ENCODE data around the gene ZNF747.
"Not testable (repeated sequence)": the region's sequence is repeated elsewhere in the genome, so short reads cannot be mapped to it uniquely, and the experiment has no call there.

The ZNF747 gene

DNA sequence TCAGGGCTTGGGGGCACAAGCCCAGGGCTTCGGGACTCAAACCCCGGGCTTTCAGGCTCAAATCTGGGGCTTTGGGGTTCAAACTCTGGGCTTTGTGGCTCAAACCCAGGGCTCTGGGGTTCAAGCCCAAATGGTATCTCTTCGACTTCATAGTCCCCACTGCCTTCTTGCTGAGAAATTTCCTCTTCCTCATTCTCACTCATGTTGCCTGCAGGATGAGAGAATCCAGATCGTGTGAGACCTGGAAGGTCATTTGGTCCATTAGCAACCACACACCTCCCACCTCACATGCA is 8.9 kb downstream of the ZNF747 start:
- peaks cover 0 to 11% (median 9%) of the 10 kb centered on the region in 5 donors for H3K36me3 ChIP-seq (ENCODE audit: control insufficient read depth in 5 of 5, insufficient read depth in 5 of 5, low read length in 5 of 5)
- H3K27ac ChIP-seq (ENCODE audit: low read depth, low read length), result peak overlapping the region; percentile 69
- H3K27me3 ChIP-seq (ENCODE audit: control insufficient read depth in 5 of 5, insufficient read depth in 4 of 5, low read length in 5 of 5), result no peaks in the 10 kb centered on the region
- no peaks in the 10 kb centered on the region for H3K9me3 ChIP-seq (ENCODE audit: control insufficient read depth in 5 of 5, low read length in 5 of 5)
- H3K4me1 ChIP-seq (ENCODE audit: control insufficient read depth in 5 of 5, insufficient read depth in 5 of 5, low read length in 5 of 5), result peaks cover 7 to 40% (median 31%) of the 10 kb centered on the region in 5 donors
- peak overlapping the region; percentile 44 to 75 (median 71) for H3K9ac ChIP-seq (ENCODE audit: low read length in 5 of 5)
- H3K4me3 ChIP-seq (ENCODE audit: low read depth in 1 of 5, low read length in 5 of 5), result peak overlapping the region; percentile 50 to 89 (median 66)

DNA sequence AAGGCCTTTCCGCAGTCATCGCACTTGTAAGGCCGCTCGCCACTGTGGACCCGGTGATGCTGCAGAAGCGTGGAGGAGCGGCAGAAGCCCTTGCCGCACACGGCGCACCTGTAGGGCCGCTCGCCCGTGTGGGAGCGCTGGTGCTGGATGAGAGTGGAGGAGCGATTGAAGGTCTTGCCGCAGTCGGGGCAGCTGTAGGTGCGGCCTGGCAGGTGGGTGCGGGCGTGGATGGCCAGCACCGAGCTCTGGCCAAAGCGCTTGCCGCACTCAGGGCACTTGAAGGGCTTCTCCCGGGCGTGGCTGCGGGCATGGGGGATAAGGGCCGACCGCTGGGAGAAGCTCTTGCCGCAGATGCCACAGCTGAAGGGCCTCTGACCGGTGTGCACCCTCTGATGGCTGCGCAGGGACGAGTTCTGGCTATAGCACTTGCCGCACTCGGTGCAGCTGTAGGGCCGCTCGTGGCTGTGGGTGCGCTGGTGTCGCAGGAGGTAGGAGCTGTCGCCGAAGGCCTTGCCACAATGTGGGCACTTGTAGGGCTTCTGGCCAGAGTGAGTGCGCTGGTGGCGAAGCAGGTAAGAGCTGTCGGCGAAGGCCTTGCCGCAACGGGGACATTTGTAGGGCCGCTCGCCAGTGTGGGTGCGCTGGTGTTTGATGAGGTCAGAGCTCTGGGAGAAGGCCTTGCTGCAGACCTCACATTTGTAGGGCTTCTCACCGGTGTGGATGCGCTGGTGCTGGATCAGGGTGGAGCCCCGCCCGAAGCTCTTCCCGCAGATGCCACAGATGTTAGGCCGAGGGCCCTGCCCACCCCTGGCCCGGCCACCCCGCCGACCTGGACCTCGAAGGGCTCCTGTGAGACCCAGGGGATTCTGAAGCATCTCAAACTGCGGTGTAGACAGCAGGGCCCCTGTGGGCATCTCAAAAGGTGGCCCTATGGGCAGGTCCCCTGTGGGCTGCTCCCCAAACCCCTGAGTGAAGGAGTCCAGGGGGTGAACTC is 9.8 kb downstream of the ZNF747 start:
- H3K9ac ChIP-seq (ENCODE audit: low read length in 5 of 5), result no peak overlapping the region
- peak overlapping the region in 1 of 5 donors; percentile 30 for H3K4me3 ChIP-seq (ENCODE audit: low read depth in 1 of 5, low read length in 5 of 5)
- no peaks in the 10 kb centered on the region for H3K27me3 ChIP-seq (ENCODE audit: control insufficient read depth in 5 of 5, insufficient read depth in 4 of 5, low read length in 5 of 5)
- H3K4me1 ChIP-seq (ENCODE audit: control insufficient read depth in 5 of 5, insufficient read depth in 5 of 5, low read length in 5 of 5), result peaks cover 7 to 40% (median 31%) of the 10 kb centered on the region in 5 donors
- no peak overlapping the region for H3K27ac ChIP-seq (ENCODE audit: low read depth, low read length)
- H3K9me3 ChIP-seq (ENCODE audit: control insufficient read depth in 5 of 5, low read length in 5 of 5), result no peaks in the 10 kb centered on the region
- H3K36me3 ChIP-seq (ENCODE audit: control insufficient read depth in 5 of 5, insufficient read depth in 5 of 5, low read length in 5 of 5), result peaks cover 0 to 8% (median 6%) of the 10 kb centered on the region in 5 donors

DNA sequence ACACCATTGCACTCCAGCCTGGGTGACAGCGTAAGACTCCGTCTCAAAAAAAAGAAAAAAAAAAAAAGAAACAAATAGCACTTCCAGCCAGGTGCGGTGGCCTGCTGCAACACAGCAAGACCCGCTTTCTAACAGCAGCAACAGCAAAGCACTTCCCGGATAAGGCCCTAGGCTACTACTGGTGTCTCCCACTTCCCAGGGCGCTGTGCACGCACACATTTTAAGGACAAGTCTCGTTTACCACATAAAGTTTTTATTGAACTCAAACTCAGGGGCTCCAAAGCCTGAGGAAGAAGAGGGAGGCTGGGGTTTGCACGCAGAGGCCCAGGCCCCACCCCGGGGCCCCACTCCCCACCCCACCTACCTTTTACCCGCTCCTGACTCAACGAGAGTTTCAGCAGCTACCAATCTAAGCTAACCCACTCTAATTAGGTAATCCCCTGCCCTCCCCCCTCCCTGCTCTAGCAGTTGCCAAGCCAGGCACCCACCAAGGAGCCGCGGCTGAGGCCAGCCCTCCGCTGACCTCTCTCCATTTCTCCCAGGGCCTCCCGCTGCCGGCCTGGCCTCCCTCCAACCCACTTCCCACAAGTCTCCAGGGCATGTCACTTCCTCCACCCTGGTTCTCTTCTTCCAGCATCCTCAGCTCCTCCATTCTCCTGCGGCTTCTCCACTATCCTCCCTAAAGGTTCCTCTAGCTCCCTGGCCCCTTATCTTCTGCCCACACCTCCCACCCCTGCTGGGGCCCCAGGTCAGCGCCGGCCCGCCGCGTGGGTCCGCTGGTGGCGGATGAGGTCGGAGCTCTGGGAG is 10.7 kb downstream of the ZNF747 start:
- peaks cover 0 to 8% (median 6%) of the 10 kb centered on the region in 5 donors for H3K36me3 ChIP-seq (ENCODE audit: control insufficient read depth in 5 of 5, insufficient read depth in 5 of 5, low read length in 5 of 5)
- H3K27ac ChIP-seq (ENCODE audit: low read depth, low read length), result no peak overlapping the region
- H3K4me3 ChIP-seq (ENCODE audit: low read depth in 1 of 5, low read length in 5 of 5), result peak overlapping the region in 1 of 5 donors; percentile 30
- peaks cover 0 to 3% (median 0%) of the 10 kb centered on the region in 5 donors for H3K27me3 ChIP-seq (ENCODE audit: control insufficient read depth in 5 of 5, insufficient read depth in 4 of 5, low read length in 5 of 5)
- peaks cover 5 to 34% (median 26%) of the 10 kb centered on the region in 5 donors for H3K4me1 ChIP-seq (ENCODE audit: control insufficient read depth in 5 of 5, insufficient read depth in 5 of 5, low read length in 5 of 5)
- H3K9me3 ChIP-seq (ENCODE audit: control insufficient read depth in 5 of 5, low read length in 5 of 5), result no peaks in the 10 kb centered on the region
- no peak overlapping the region for H3K9ac ChIP-seq (ENCODE audit: low read length in 5 of 5)

DNA sequence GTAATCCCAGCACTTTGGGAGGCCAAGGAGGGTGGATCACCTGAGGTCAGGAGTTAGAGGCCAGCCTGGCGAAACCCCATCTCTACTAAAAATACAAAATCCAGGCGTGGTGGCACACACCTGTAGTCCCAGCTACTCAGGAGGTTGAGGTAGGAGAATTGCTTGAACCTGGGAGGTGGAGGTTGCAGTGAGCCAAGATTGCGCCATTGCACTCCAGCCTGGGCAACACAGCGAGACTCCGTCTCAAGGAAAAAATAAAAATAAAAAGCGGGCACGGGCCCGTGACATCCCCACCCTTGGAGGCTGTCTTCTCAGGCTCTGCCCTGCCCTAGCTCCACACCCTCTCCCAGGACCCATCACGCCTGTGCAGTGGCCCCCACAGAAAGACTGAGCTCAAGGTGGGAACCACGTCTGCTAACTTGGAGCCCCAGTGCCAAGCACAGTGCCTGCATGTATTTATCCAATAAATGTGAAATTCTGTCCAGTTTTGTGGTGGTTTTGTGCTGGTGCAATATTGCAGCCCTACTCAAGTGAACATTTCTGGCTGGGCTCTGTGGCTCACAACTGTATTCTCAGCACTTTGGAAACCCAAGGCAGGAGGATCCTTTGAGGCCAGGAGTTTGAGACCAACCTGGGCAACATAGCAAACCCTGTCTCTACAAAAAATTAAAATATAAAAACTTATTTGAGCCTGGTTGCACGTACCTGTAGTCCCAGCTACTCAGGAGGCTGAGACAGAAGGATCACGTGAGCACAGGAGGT is 11.8 kb downstream of the ZNF747 start:
- not testable (repeated sequence) for H3K4me3 ChIP-seq (ENCODE audit: low read depth in 1 of 5, low read length in 5 of 5); H3K27ac ChIP-seq (ENCODE audit: low read depth, low read length); H3K9ac ChIP-seq (ENCODE audit: low read length in 5 of 5); H3K9me3 ChIP-seq (ENCODE audit: control insufficient read depth in 5 of 5, low read length in 5 of 5); H3K36me3 ChIP-seq (ENCODE audit: control insufficient read depth in 5 of 5, insufficient read depth in 5 of 5, low read length in 5 of 5); H3K27me3 ChIP-seq (ENCODE audit: control insufficient read depth in 5 of 5, insufficient read depth in 4 of 5, low read length in 5 of 5)
- peaks cover 5 to 25% (median 21%) of the 10 kb centered on the region in 5 donors for H3K4me1 ChIP-seq (ENCODE audit: control insufficient read depth in 5 of 5, insufficient read depth in 5 of 5, low read length in 5 of 5)

DNA sequence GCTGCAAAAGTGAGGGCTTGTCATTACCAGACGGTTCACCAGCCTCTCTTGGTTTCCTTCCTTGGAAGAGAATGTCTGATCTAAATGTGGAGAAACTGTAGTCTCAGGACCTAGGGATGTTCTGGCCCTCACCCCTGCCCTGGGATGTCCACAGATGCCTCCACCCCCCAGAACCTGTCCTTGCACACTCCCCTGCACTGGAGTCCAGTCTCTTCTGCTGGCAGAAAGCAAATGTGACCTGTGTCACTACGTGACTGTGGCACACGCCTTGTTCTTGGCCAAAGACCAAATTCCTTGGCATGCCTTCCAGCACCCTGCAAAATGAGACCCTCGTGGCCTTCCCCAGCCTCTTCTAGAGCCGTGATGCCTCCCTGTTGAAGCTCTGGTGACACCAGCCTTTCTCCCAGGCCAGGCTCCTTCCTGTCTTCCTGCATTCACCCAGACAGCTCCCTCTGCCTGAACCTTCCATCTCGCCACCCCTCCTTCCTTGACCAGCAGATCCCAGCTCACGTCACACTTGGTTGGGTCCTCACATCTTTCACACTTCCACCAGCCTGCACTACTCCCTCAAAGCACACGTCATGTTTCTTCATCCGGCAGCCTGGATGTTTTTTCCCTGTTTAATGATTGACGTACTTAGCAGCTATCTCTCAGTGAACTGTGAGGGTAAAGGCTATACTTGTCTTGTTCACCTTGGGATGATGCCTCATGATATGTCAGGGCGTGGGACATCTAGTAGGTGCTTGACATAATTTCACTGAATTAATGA is 12.6 kb downstream of the ZNF747 start:
- H3K9me3 ChIP-seq (ENCODE audit: control insufficient read depth in 5 of 5, low read length in 5 of 5), result no peaks in the 10 kb centered on the region
- H3K27me3 ChIP-seq (ENCODE audit: control insufficient read depth in 5 of 5, insufficient read depth in 4 of 5, low read length in 5 of 5), result peaks cover 0 to 4% (median 0%) of the 10 kb centered on the region in 5 donors
- H3K9ac ChIP-seq (ENCODE audit: low read length in 5 of 5), result no peak overlapping the region
- no peak overlapping the region for H3K27ac ChIP-seq (ENCODE audit: low read depth, low read length)
- H3K4me1 ChIP-seq (ENCODE audit: control insufficient read depth in 5 of 5, insufficient read depth in 5 of 5, low read length in 5 of 5), result peaks cover 0 to 19% (median 16%) of the 10 kb centered on the region in 5 donors
- H3K4me3 ChIP-seq (ENCODE audit: low read depth in 1 of 5, low read length in 5 of 5), result no peak overlapping the region
- peaks cover 0 to 8% (median 6%) of the 10 kb centered on the region in 5 donors for H3K36me3 ChIP-seq (ENCODE audit: control insufficient read depth in 5 of 5, insufficient read depth in 5 of 5, low read length in 5 of 5)

DNA sequence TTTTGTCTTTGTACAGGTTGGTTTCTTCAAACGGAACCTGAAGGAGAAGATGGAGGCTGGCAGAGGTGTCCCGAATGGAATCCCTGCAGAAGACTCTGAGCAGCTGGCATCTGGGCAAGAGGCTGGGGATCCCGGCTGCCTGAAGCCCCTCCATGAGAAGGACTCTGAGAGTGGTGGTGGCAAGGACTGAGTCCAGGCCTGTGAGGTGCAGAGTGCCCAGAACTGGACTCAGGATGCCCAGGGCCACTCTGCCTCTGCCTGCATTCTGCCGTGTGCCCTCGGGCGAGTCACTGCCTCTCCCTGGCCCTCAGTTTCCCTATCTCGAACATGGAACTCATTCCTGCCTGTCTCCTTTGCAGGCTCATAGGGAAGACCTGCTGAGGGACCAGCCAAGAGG is 13.2 kb downstream of the ZNF747 start:
- Histone ChIP-seq H3K4me1 (ENCODE audit: control insufficient read depth in 5 of 5, insufficient read depth in 5 of 5, low read length in 5 of 5) (peaks cover 0 to 19% (median 16%) of the 10 kb centered on the region in 5 donors), H3K36me3 (ENCODE audit: control insufficient read depth in 5 of 5, insufficient read depth in 5 of 5, low read length in 5 of 5) (peaks cover 0 to 11% (median 6%) of the 10 kb centered on the region in 5 donors), H3K27ac (ENCODE audit: low read depth, low read length) (no peak overlapping the region), H3K27me3 (ENCODE audit: control insufficient read depth in 5 of 5, insufficient read depth in 4 of 5, low read length in 5 of 5) (peaks cover 0 to 4% (median 0%) of the 10 kb centered on the region in 5 donors), H3K4me3 (ENCODE audit: low read depth in 1 of 5, low read length in 5 of 5) (no peak overlapping the region), H3K9me3 (ENCODE audit: control insufficient read depth in 5 of 5, low read length in 5 of 5) (no peaks in the 10 kb centered on the region), H3K9ac (ENCODE audit: low read length in 5 of 5) (no peak overlapping the region)

DNA sequence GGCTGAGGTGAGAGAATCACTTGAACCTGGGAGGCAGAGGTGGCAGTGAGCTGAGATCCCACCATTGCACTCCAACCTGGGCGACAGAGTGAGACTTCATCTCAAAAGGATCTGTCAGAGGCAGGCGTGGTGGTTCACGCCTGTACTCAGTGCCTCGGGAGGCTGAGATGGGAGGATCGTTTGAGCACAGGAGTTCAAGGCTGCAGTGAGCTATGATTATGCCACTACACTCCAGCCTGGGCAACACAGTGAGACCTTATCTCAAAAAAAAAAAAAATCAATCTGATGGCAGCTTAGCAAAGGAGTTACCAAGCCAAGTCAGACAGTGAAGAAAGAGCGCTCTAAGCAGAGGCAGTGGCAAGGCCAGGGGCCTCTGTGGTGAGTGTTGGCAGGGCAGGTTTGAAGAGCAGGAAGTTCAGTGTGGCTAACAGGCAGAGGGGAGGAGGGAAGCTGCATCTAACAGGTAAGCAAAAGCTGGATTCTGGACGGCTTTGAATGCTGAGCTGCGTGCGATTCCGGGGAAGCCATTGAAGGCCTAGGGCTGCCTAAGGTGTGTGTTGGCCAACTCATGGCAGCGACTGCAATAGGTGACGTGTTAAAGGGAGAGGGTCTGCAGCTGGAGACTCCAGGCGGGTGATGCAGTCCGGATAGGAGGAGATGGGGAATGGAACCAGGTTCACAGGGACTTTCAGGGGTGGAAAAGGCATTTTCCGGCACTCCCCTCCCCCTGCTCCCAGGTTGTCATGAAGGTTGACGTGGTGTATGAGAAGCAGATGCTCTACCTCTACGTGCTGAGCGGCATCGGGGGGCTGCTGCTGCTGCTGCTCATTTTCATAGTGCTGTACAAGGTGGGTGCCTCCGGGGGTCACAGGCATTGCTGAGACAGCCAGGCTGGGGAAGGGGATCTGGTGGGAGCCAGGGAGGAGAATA is 15.3 kb downstream of the ZNF747 start:
- Histone ChIP-seq H3K27ac (ENCODE audit: low read depth, low read length) (no peak overlapping the region), H3K27me3 (ENCODE audit: control insufficient read depth in 5 of 5, insufficient read depth in 4 of 5, low read length in 5 of 5) (peaks cover 0 to 4% (median 0%) of the 10 kb centered on the region in 5 donors), H3K4me3 (ENCODE audit: low read depth in 1 of 5, low read length in 5 of 5) (no peak overlapping the region), H3K36me3 (ENCODE audit: control insufficient read depth in 5 of 5, insufficient read depth in 5 of 5, low read length in 5 of 5) (peaks cover 0 to 8% (median 0%) of the 10 kb centered on the region in 5 donors), H3K9me3 (ENCODE audit: control insufficient read depth in 5 of 5, low read length in 5 of 5) (no peaks in the 10 kb centered on the region), H3K9ac (ENCODE audit: low read length in 5 of 5) (no peak overlapping the region), H3K4me1 (ENCODE audit: control insufficient read depth in 5 of 5, insufficient read depth in 5 of 5, low read length in 5 of 5) (peaks cover 0 to 5% (median 4%) of the 10 kb centered on the region in 5 donors)

DNA sequence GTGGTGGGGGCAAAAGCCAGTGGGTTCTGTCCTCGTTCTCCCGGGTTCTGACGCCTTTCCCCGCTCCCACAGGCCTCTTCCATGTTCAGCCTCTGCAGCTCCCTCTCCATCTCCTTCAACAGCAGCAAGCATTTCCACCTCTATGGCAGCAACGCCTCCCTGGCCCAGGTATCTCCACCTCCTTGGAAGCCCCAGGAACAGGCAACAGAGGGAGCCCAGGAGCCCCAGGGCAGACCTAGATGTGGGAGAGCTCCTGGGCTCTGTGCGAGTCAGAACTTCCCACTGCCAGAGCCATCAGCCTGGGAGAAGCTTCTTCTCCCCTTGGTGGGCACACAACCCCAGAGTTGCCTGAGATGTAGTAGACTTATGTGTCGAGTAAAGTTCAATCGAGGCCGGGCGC is 16.1 kb downstream of the ZNF747 start:
- H3K4me1 ChIP-seq (ENCODE audit: control insufficient read depth in 5 of 5, insufficient read depth in 5 of 5, low read length in 5 of 5), result no peaks in the 10 kb centered on the region
- no peak overlapping the region for H3K9ac ChIP-seq (ENCODE audit: low read length in 5 of 5)
- peaks cover 0 to 4% (median 0%) of the 10 kb centered on the region in 5 donors for H3K27me3 ChIP-seq (ENCODE audit: control insufficient read depth in 5 of 5, insufficient read depth in 4 of 5, low read length in 5 of 5)
- no peaks in the 10 kb centered on the region for H3K9me3 ChIP-seq (ENCODE audit: control insufficient read depth in 5 of 5, low read length in 5 of 5)
- H3K27ac ChIP-seq (ENCODE audit: low read depth, low read length), result no peak overlapping the region
- no peak overlapping the region for H3K4me3 ChIP-seq (ENCODE audit: low read depth in 1 of 5, low read length in 5 of 5)
- peaks cover 0 to 8% (median 0%) of the 10 kb centered on the region in 5 donors for H3K36me3 ChIP-seq (ENCODE audit: control insufficient read depth in 5 of 5, insufficient read depth in 5 of 5, low read length in 5 of 5)
